Endothelial cell of umbilical vein (primary cell): Measurements from ENCODE around the gene GRB2. TPM values are rescaled to one million over a fixed set of nuclear protein-coding genes. Genes with fewer than 3 reads are reported as not detected.

Experiments used
- BruUV-seq: library from RNA; stranded (reverse); fragments of 400-500 nt; replicated peaks from 2 replicates; lab custom pipeline; 2021; lab: Mats Ljungman, UMichigan
- CTCF ChIA-PET: fragments of 300-600, 350-600 bp; sonication (Branson Sonifier 250); formaldehyde crosslinking; loops from one replicate; lab custom pipeline; 2021; ENCODE audit warnings: antibody characterized with exemption, inconsistent platforms; lab: Charles Lee
- POLR2A ChIA-PET: fragments of 300-600, 350-600 bp; sonication (Branson Sonifier 250); formaldehyde crosslinking; loops from one replicate; lab custom pipeline; 2021; ENCODE audit warnings: antibody characterized with exemption, inconsistent platforms; lab: Charles Lee
- DNase-seq: peaks from one replicate; pipeline ENCODE4 v3.0.0-alpha.2; 2011; ENCODE audit warnings: low read depth, low spot score
- FAIRE-seq: peaks from 2 replicates; lab custom pipeline; 2011; peaks lifted over from hg19 to GRCh38; lab: Jason Lieb, UNC
- H2AFZ ChIP-seq: 2 replicates; pipeline ENCODE4 v1.6.0; 2012; ENCODE audit warnings: low read depth, low read length, control low read depth, inconsistent platforms
- H3K27ac ChIP-seq: 2 replicates; pipeline ENCODE4 v1.5.1; 2011; ENCODE audit warnings: low read depth, mild to moderate bottlenecking, control low read depth, low read length, moderate library complexity; ENCODE audit not compliant: insufficient read depth
- H3K27me3 ChIP-seq, 2 experiments: 2 replicates each; pipeline versions ENCODE4 v1.6.0 to v1.6.1; 2011; ENCODE audit warnings: low read length in 2 of 2, mixed read lengths in 1 of 2; ENCODE audit not compliant: control insufficient read depth in 2 of 2, insufficient read depth in 2 of 2
- H3K36me3 ChIP-seq, 2 experiments: 2 replicates in 1 of 2; 3 replicates in 1 of 2; pipeline ENCODE4 v1.5.1; 2011; ENCODE audit warnings: low read length in 2 of 2, mild to moderate bottlenecking in 1 of 2, moderate library complexity in 1 of 2; ENCODE audit not compliant: control insufficient read depth in 2 of 2, insufficient read depth in 2 of 2; ENCODE audit errors: extremely low read depth in 1 of 2
- H3K4me1 ChIP-seq: 3 replicates; pipeline ENCODE4 v1.5.1; 2011; ENCODE audit warnings: mild to moderate bottlenecking, low read length; ENCODE audit not compliant: control insufficient read depth, insufficient read depth; ENCODE audit errors: extremely low read depth
- H3K4me2 ChIP-seq: 2 replicates; pipeline ENCODE4 v1.6.1; 2011; ENCODE audit warnings: low read length, control low read depth, mixed read lengths; ENCODE audit not compliant: insufficient read depth
- H3K4me3 ChIP-seq, 3 experiments: fragments of 200-600 bp in 1 of 3; sonication (generic), shearing (Covaris generic) in 1 of 3; replicated peaks in 1 of 3; 2 replicates each; pipeline ENCODE4 v1.5.1; 2011 to 2016; ENCODE audit warnings: control low read depth in 3 of 3, low read length in 3 of 3, mild to moderate bottlenecking in 2 of 3, inconsistent platforms in 1 of 3, low read depth in 1 of 3, moderate library complexity in 1 of 3; ENCODE audit not compliant: insufficient read depth in 1 of 3
- H3K79me2 ChIP-seq: 2 replicates; pipeline ENCODE4 v1.6.0; 2012; ENCODE audit warnings: low read length, inconsistent platforms; ENCODE audit not compliant: control insufficient read depth, insufficient read depth
- H3K9ac ChIP-seq: replicated peaks from 2 replicates; pipeline ENCODE3; 2011; ENCODE audit warnings: low read length, control low read depth; ENCODE audit not compliant: insufficient read depth; ENCODE audit errors: extremely low read depth
- H3K9me1 ChIP-seq: replicated peaks from 3 replicates; pipeline ENCODE4 v1.6.0; 2011; ENCODE audit warnings: mild to moderate bottlenecking, low read length; ENCODE audit not compliant: control insufficient read depth, insufficient read depth; ENCODE audit errors: extremely low read depth
- H3K9me3 ChIP-seq: replicated peaks from 2 replicates; pipeline ENCODE4 v1.5.1; 2012; ENCODE audit warnings: low read length, inconsistent platforms; ENCODE audit not compliant: control insufficient read depth, insufficient read depth
- H4K20me1 ChIP-seq: replicated peaks from 2 replicates; pipeline ENCODE3; 2011; ENCODE audit warnings: mild to moderate bottlenecking, low read length; ENCODE audit not compliant: control insufficient read depth, insufficient read depth; ENCODE audit errors: extremely low read depth
- CTCF ChIP-seq, 2 donors: IDR thresholded peaks; 1 replicate in 1 of 2; 2 replicates in 1 of 2; pipeline ENCODE4 v1.5.1; 2011; ENCODE audit warnings: low read length in 2 of 2, mild to moderate bottlenecking in 2 of 2, moderate library complexity in 2 of 2, control low read depth in 1 of 2, inconsistent platforms in 1 of 2, low read depth in 1 of 2; ENCODE audit not compliant: insufficient read depth in 1 of 2; ENCODE audit errors: extremely low read depth in 1 of 2
- EZH2 ChIP-seq: IDR thresholded peaks from 2 replicates; pipeline ENCODE4 v1.6.1; 2012; ENCODE audit warnings: borderline replicate concordance, low read depth, mild to moderate bottlenecking, moderate library complexity, low read length, inconsistent platforms; ENCODE audit not compliant: severe bottlenecking
- FOS ChIP-seq: IDR thresholded peaks from 2 replicates; pipeline ENCODE4 v1.6.1; 2011; ENCODE audit warnings: mild to moderate bottlenecking, low read length, moderate library complexity, borderline replicate concordance; ENCODE audit not compliant: insufficient read depth
- GATA2 ChIP-seq: IDR thresholded peaks from 2 replicates; pipeline ENCODE4 v1.7.0; 2011; ENCODE audit warnings: low read depth, mild to moderate bottlenecking, moderate library complexity, mixed read lengths, low read length; ENCODE audit not compliant: insufficient read length, insufficient read depth
- JUN ChIP-seq: IDR thresholded peaks from 2 replicates; pipeline ENCODE4 v1.6.1; 2011; ENCODE audit warnings: borderline replicate concordance, low read depth; ENCODE audit not compliant: insufficient read length, insufficient read depth
- MAX ChIP-seq: IDR thresholded peaks from 2 replicates; pipeline ENCODE4 v1.6.1; 2011; ENCODE audit not compliant: insufficient read depth, insufficient read length
- MYC ChIP-seq: IDR thresholded peaks from one replicate; pipeline ENCODE4 v1.6.1; 2011; ENCODE audit warnings: mild to moderate bottlenecking, low read depth, low read length
- POLR2A ChIP-seq: IDR thresholded peaks from 2 replicates; pipeline ENCODE4 v1.6.1; 2012; ENCODE audit warnings: low read depth, mild to moderate bottlenecking, control low read depth, low read length
- POLR2AphosphoS5 ChIP-seq: IDR thresholded peaks from 2 replicates; pipeline ENCODE4 v1.6.1; 2012; ENCODE audit warnings: low read depth, mild to moderate bottlenecking, control low read depth, low read length, moderate library complexity; ENCODE audit not compliant: insufficient read depth
- dilution Hi-C: fragments of 300-500 bp; cut with MboI; formaldehyde crosslinking; loops from one replicate; pipeline ENCODE4 v1.15.0; 2019; ENCODE audit warnings: low sequenced_read_pairs; ENCODE audit not compliant: extremely low pct_ligation_motif_present
- intact Hi-C: fragments of 100-400 bp; cut with micrococcal nuclease; formaldehyde crosslinking; loops from one replicate; pipeline ENCODE4 v1.10.0; 2022
- polyA plus RNA-seq, 4 experiments: library from polyadenylated mRNA; depleted of rRNA in 3 of 4; stranded (reverse) in 3 of 4; unstranded in 1 of 4; fragments of >200 nt; gene quantifications; 2 replicates each; pipeline versions ENCODE4 v1.2.1 to v1.2.3, GENCODE V29; 2011 to 2012; ENCODE audit warnings: missing spikeins in 1 of 4
- total RNA-seq: library from RNA; stranded (reverse); gene quantifications from 2 replicates; pipeline ENCODE4 v1.2.3, GENCODE V29; 2021

GRB2 gene
- total and polyA plus RNA-seq, 2 donors (not counting 3 experiments of a cell fraction or from before 2014, with no cell fraction given) = 51.5 to 93.9 TPM

- H3K9me1 ChIP-seq = no peaks in the 10 kb centered on the region
- dilution Hi-C loops = no loop called here
- no peak overlapping the region for H3K4me2 ChIP-seq
- no peaks in the 10 kb centered on the region for H3K4me1 ChIP-seq
- peaks cover 5 to 6% of the 10 kb centered on the region in 2 experiments for H3K27me3 ChIP-seq
- no peak for DNase-seq
- no peak overlapping the region for H3K27ac ChIP-seq
- no peak overlapping the region for H2AFZ ChIP-seq
- H3K9ac ChIP-seq = no peak overlapping the region
- TF ChIP-seq JUN = no peak
- no peak for TF ChIP-seq FOS
- no peak for TF ChIP-seq POLR2AphosphoS5
- TF ChIP-seq MYC = no peak
- no peak for TF ChIP-seq GATA2
- TF ChIP-seq EZH2 = no peak
- no peak overlapping the region for H3K4me3 ChIP-seq
- CTCF ChIA-PET = interaction anchor here (1.1 kb wide), 1 partner anchor 13 kb away, joined by 5 read pairs; no protein-coding TSS in a partner anchor
- H3K36me3 ChIP-seq = no peaks in the 10 kb centered on the region
- BruUV-seq = no TSS peak
- intact Hi-C loops = no loop called here
- FAIRE-seq = no peak
- H4K20me1 ChIP-seq = no peaks in the 10 kb centered on the region
- no peaks in the 10 kb centered on the region for H3K79me2 ChIP-seq
- no peaks in the 10 kb centered on the region for H3K9me3 ChIP-seq
- POLR2A ChIA-PET = no interaction called here
Measured at GRCh38 chr17:75433218-75433783, 27.8 kb upstream of the GRB2 start.

DNA sequence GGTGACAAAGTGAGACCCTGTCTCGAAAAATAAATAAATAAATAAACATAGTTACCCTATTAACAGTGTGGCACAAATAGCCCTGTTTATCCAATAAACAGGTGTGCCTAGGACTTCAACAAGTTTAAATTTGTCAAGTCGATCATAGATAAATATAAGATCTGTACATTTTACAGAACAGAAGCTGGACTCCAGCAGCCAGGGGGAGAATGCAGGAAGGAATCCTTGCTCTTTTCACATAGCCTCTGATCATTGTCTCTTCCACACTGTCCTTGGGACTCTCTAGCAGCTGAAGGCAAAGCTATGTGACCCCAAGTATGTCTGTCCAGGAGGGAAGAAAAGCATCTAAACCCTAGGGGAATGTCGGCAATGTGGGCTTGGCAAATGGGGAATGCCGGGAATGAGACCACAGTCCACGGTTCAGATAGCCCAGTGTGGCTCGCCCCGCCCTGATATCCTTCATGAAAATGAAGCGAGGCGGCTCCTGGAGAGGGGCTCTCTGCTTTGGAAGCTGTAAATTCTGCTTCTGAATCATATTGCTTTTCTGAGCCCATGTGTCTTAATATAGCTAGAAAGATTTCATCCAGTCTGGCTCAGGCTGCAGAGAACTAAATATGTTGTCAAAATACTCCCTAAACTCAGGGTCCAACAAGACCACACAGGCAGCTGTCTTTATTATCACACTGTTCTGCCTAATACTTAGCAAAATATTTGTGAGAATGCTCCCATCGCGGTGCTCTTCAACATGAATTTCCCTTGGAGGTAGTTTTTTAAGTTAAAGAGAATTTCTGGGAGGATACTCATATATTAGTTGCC lies 24.9 kb upstream of the GRB2 start:
- ChIA-PET POLR2A (no interaction called here), CTCF (interaction anchor here (0.7 to 2.5 kb wide), 7 partner anchors 13 to 318 kb away, joined by 3 to 8 read pairs (median 3); partner anchors contain the start of genes SMIM5 and TSEN54)
- Histone ChIP-seq H3K9me3 (no peaks in the 10 kb centered on the region), H3K4me3 (no peak overlapping the region), H3K27ac (no peak overlapping the region), H3K27me3 (peaks cover 3 to 6% of the 10 kb centered on the region in 2 experiments), H3K4me1 (peaks cover 3% of the 10 kb centered on the region), H3K9me1 (no peaks in the 10 kb centered on the region), H3K4me2 (no peak overlapping the region), H4K20me1 (no peaks in the 10 kb centered on the region), H3K9ac (no peak overlapping the region), H2AFZ (no peak overlapping the region), H3K36me3 (no peaks in the 10 kb centered on the region), H3K79me2 (no peaks in the 10 kb centered on the region)
- intact Hi-C loops = no loop called here
- no peak for TF ChIP-seq POLR2AphosphoS5
- TF ChIP-seq MYC = no peak
- TF ChIP-seq JUN = no peak
- TF ChIP-seq GATA2 = no peak
- no peak for TF ChIP-seq EZH2
- TF ChIP-seq MAX = no peak
- TF ChIP-seq FOS = no peak
- no peak for TF ChIP-seq CTCF (IDR thresholded peaks at IDR 0.05; ENCODE audit: extremely low read depth in 1 of 2, insufficient read depth in 1 of 2, low read depth in 1 of 2, low read length in 2 of 2)
- TF ChIP-seq POLR2A = no peak
- BruUV-seq = no TSS peak
- dilution Hi-C loops = no loop called here
- no peak for FAIRE-seq
- DNase-seq = no peak
